Activated T-helper 17 cell treated with anti-CD3 and anti-CD28 coated beads, Interleukin-2, amount 50 U/mL, for 72 hours (primary cell): ENCODE results near the gene NTF4. TPM values are rescaled to one million over a fixed set of nuclear protein-coding genes. Genes with fewer than 3 reads are reported as not detected.
A peak's percentile ranks its signal among the peaks of the same experiment; 100 is the strongest.
"Not testable (repeated sequence)": the region's sequence is repeated elsewhere in the genome, so short reads cannot be mapped to it uniquely, and the experiment has no call there.

Source experiments
- ATAC-seq: fragments of 150-1000 bp; cut with Tn5 transposase; replicated peaks from 2 replicates; pipeline ENCODE4 v1.10.0; 2021; ENCODE audit warnings: mild to moderate bottlenecking, moderate library complexity
- H3K27ac Mint-ChIP-seq: one replicate; pipeline ENCODE4 v1.8.0; 2022; ENCODE audit warnings: mixed read lengths
- H3K27me3 Mint-ChIP-seq: one replicate; pipeline ENCODE4 v1.8.0; 2022; ENCODE audit warnings: mixed read lengths
- H3K36me3 Mint-ChIP-seq: one replicate; pipeline ENCODE4 v1.8.0; 2022; ENCODE audit warnings: low read depth, mild to moderate bottlenecking, mixed read lengths
- H3K4me1 Mint-ChIP-seq: one replicate; pipeline ENCODE4 v1.8.0; 2022; ENCODE audit warnings: mixed read lengths
- H3K4me3 Mint-ChIP-seq: one replicate; pipeline ENCODE4 v1.8.0; 2022; ENCODE audit warnings: mild to moderate bottlenecking, mixed read lengths
- H3K9me3 Mint-ChIP-seq: one replicate; pipeline ENCODE4 v1.8.0; 2022; ENCODE audit warnings: mixed read lengths
- total RNA-seq, 2 donors: library from RNA; stranded (reverse); gene quantifications; one replicate each; pipeline ENCODE4 v1.2.3, GENCODE V29; 2022

The NTF4 gene
- total RNA-seq, 2 donors from 2014 or later, result not detected

- not testable (repeated sequence) for H3K27me3 Mint-ChIP-seq, ATAC-seq, H3K9me3 Mint-ChIP-seq, H3K27ac Mint-ChIP-seq, H3K4me1 Mint-ChIP-seq, H3K36me3 Mint-ChIP-seq, H3K4me3 Mint-ChIP-seq
These were observed 35.9 kb downstream of the NTF4 start for GRCh38 chr19:49028686-49029085.

DNA sequence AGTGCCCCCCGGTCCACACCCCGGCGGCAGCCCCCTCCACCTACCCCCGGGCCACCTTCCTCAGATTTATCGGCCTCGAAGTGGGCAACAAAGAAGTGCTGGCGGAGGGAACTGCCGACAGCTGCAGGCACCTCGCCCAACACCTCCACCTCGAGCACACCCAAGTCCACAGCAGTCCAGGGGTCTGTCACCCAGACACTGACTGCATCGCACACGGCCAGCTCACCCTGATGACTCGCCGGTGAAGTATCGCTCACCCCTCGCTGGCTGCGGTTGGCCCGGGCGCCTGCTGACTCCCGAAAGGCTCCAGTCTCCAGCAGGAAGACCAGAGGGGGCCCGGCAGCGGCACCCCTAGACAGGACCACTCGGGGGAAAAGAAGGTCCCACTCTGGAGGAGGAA, 39.0 kb downstream of the NTF4 start:
- not testable (repeated sequence) for H3K27me3 Mint-ChIP-seq, ATAC-seq, H3K27ac Mint-ChIP-seq, H3K4me3 Mint-ChIP-seq, H3K36me3 Mint-ChIP-seq, H3K4me1 Mint-ChIP-seq, H3K9me3 Mint-ChIP-seq

DNA sequence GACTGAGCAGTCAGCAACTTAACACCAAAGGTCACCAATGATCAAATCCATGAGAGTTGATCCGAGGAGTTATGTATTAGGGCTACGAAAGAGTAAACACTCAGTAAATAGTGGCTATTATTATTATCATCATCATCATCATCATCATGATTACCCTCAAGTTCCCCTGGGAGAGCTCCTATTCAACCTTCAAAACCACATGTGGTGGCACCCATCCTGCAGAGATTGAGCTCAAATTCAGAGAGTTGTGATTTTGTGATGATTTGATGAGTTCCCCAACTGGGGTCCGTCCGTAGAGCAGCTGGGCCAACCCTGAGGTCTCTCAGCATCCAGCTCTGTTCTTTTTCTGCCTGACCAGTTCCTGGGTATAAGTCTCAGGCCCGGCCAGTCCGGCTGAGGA, 39.5 kb downstream of the NTF4 start:
- not testable (repeated sequence) for H3K4me3 Mint-ChIP-seq, H3K4me1 Mint-ChIP-seq, H3K36me3 Mint-ChIP-seq, H3K9me3 Mint-ChIP-seq, ATAC-seq, H3K27me3 Mint-ChIP-seq, H3K27ac Mint-ChIP-seq

DNA sequence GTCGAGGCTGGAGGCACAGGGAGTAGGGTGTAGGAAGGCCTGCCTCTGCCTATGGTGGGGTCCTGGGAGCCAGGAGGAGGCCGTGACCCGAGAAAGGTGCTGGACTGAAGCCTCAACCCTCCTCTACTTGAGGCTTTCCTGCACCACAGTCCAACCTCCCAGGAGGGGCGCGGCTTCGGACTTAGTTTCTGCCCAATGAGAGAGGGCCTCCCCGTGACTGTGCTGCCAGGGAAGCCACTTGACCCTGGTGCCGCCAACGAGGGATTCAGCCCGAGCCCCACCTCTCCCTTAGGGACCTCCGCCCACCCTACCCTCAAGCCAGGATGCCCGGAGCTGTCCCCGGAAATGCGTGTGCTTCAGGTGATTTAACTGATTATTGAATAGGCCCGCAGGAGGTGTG, 40.4 kb downstream of the NTF4 start, which contains the start of gene CGB3:
Gene CGB3 (minus strand): TSS at position 101 of the 400 bp plus-strand sequence. CDS start 362 bp downstream, outside the sequence.
- H3K9me3 Mint-ChIP-seq, H3K27me3 Mint-ChIP-seq, H3K36me3 Mint-ChIP-seq, ATAC-seq, H3K4me3 Mint-ChIP-seq, H3K27ac Mint-ChIP-seq: not testable (repeated sequence)
- peaks cover 11% of the 10 kb centered on the region for H3K4me1 Mint-ChIP-seq

DNA sequence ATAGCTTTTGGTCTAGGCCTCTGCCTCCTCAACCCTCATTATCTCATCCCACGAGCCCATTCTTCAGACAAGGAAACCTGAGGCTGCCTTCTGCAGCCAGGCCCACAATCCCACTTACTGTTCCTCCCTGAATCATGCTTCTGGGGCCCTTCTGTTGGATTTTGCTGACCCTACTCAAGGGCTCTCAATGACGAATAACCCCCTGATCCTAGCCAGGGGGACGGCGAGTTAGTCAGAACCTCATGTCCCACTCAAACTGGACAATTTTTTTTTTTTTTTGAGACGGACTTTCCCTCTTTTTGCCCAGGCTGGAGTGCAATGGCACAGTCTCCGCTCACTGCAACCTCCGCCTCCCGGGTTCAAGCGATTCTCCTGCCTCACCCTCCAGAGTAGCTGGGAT, 42.5 kb downstream of the NTF4 start:
- no peaks in the 10 kb centered on the region for H3K36me3 Mint-ChIP-seq
- no peak overlapping the region for H3K4me3 Mint-ChIP-seq
- no peaks in the 10 kb centered on the region for H3K9me3 Mint-ChIP-seq
- H3K27ac Mint-ChIP-seq, result no peak overlapping the region
- H3K4me1 Mint-ChIP-seq, result peaks cover 15% of the 10 kb centered on the region
- peaks cover 4% of the 10 kb centered on the region for H3K27me3 Mint-ChIP-seq
- no peak for ATAC-seq

GRCh38 chr19:49020931-49021895, 43.4 kb downstream of the NTF4 start:
- peak; percentile 58 for ATAC-seq
- Mint-ChIP-seq H3K36me3 (no peaks in the 10 kb centered on the region), H3K9me3 (no peaks in the 10 kb centered on the region), H3K27me3 (peaks cover 4% of the 10 kb centered on the region), H3K4me3 (peak overlapping the region; percentile 94), H3K27ac (no peak overlapping the region), H3K4me1 (peaks cover 15% of the 10 kb centered on the region)

- no peaks in the 10 kb centered on the region for H3K36me3 Mint-ChIP-seq
- H3K27ac Mint-ChIP-seq, result no peak overlapping the region
- peak overlapping the region; percentile 94 for H3K4me3 Mint-ChIP-seq
These were observed 44.3 kb downstream of the NTF4 start for GRCh38 chr19:49020342-49020741.

DNA sequence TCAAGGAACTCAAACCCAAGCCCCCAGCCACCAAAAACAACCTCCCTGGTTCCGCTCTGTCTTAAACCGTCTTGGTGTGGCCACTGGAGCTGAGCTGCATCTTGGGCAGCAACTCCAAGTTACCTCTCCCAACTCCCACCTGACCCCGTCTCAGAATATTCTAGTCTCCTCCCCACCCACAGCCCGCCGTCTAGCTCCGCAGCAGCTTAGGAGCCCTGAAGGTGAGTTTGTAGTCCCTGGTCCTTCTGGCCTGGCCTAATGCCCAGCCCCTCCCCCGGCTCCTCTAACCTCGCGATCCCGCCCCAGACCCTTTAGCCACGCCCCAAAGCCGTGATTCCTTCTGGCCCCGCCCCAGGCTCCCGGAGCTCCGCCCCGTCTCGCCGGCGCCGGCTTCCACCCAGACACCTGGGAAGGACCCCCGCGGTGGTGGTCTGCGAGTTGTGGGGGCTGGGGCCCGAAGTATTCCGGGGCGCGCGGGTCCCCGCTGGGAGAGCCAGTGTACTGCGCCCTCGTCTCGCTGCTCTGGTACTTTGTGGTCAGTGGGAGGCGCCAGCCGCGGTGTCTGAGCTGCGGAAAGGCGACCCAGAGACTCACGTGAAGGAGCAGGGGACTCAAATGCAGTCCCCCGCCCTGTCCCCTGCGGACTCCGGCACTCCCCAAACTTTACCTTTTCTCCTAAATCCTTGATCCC, 45.2 kb downstream of the NTF4 start:
- Mint-ChIP-seq H3K27ac (peak overlapping the region; percentile 90), H3K4me1 (peaks cover 15% of the 10 kb centered on the region), H3K27me3 (peaks cover 4% of the 10 kb centered on the region), H3K4me3 (peak overlapping the region; percentile 94), H3K36me3 (peaks cover 7% of the 10 kb centered on the region), H3K9me3 (no peaks in the 10 kb centered on the region)
- peak; percentile 63 for ATAC-seq

More at GRCh38 chr19:49020342-49020741, 44.3 kb downstream of the NTF4 start:
- H3K9me3 Mint-ChIP-seq, result no peaks in the 10 kb centered on the region
- H3K4me1 Mint-ChIP-seq, result peaks cover 15% of the 10 kb centered on the region
- H3K27me3 Mint-ChIP-seq, result peaks cover 4% of the 10 kb centered on the region
- no peak for ATAC-seq

DNA sequence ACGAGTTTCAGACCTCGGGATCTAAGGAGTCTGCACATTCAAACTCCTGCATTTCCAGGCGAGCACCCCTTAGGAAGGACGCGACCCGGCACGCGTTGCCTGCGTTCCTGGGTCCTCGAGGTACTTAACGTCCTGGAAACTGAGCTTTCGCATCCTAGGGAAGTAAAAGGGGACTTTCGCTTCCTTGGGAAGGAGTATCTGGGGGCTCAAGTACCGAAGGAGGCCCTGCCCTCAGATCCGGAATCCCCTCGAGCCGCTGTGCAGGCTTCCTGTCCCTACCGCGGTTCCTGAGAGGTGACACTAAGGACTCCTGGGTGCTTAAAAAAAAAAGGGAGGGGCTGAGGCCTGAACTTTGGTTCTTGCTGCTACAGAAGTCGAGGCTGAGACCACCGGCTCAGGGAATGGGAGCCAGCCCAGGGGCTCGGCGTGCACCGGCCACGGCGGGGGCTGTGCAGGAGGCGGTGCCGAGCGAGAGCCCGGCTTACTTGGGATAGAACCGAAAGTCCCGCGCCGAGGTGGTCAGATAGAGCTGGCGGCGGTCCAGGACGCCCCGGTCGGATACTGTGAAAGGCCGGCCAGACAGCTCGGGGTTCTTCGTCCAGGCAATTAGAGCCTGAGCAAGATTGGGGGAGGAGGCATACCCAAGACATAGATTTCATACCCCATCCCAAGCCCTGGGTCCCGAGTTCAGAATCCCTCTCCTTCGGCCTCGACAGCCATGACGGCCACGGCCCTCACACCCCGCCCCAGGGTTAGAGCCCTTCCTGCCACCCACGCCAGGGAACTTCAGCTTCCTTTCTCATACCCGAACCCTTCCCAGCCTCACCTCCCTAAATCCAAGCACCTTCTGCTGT, 46.0 kb downstream of the NTF4 start:
- ATAC-seq, result peak; percentile 11
- H3K36me3 Mint-ChIP-seq, result peaks cover 12% of the 10 kb centered on the region
- H3K9me3 Mint-ChIP-seq, H3K27me3 Mint-ChIP-seq: not testable (repeated sequence)
- peak overlapping the region; percentile 90 for H3K27ac Mint-ChIP-seq
- peak overlapping the region; percentile 94 for H3K4me3 Mint-ChIP-seq
- H3K4me1 Mint-ChIP-seq, result peaks cover 15% of the 10 kb centered on the region

GRCh38 chr19:49017666-49018351, 46.8 kb downstream of the NTF4 start:
- Mint-ChIP-seq H3K4me1 (peaks cover 15% of the 10 kb centered on the region), H3K36me3 (peaks cover 19% of the 10 kb centered on the region), H3K9me3 (no peaks in the 10 kb centered on the region), H3K27me3 (peaks cover 4% of the 10 kb centered on the region), H3K4me3 (peak overlapping the region; percentile 94), H3K27ac (no peak overlapping the region)
- peak; percentile 59 for ATAC-seq

DNA sequence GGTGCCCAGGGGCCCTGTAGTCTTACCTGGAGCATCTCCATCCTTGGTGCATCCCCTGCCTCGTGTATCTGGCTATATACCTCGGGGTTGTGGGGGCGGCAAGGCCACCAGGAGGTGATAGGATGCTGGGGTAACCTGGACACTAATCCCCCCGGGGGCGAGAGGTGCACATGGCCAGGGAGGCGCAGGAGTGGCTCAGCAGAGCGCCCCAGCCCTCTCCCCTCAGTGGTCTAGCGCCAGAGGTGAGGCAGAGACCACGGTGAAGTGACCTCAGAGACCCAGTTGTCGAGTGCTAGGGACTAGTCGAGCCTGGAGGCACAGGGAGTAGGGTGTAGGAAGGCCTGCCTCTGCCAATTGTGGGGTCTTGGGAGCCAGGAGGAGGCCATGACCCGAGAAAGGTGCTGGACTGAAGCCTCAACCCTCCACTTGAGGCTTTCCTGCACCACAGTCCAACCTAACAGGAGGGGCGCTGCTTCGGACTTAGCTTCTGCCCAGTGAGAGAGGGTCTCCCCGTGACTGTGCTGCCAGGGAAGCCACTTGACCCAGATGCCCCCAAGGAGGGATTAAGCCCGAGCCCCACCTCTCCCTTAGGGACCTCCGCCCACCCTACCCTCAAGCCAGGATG, 47.5 kb downstream of the NTF4 start, which contains the start of gene LHB:
Gene LHB (minus strand): TSS at position 51 of the 625 bp plus-strand sequence. CDS start 10 bp downstream, at position 41.
- no peaks in the 10 kb centered on the region for H3K9me3 Mint-ChIP-seq

DNA sequence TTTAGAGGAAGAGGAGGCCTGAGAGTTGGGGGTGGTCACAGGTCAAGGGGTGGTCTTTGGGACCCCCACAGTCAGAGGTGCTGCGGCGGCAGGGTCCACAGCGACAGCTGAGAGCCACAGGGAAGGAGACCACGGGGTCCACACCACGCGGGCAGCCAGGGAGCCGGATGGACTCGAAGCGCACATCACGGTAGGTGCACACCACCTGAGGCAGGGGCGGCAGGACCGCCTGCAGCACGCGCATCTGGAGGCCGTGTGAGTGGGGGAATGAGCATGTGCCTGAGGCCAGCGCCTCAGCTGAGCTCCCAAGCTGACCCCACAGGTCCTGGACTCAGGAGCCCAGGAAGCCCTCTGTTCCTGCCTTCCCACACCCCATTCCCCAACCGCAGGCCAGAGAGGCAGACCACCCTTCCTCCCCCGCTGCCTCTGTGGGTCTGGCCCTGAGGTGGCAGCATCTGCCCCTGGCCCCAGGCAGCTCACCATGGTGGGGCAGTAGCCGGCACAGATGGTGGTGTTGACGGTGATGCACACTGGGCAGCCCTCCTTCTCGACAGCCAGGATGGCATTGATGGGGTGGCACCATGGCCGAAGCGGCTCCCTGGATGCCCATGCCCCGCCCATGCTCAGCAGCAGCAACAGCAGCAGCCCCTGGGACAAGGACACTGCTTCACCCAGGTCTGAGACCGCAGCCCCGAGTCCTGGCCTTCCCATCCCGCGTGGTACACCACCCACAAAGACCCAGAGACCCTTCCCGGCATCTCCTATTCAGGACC, 48.4 kb downstream of the NTF4 start:
- Mint-ChIP-seq H3K36me3 (peaks cover 31% of the 10 kb centered on the region), H3K4me1 (peaks cover 11% of the 10 kb centered on the region), H3K27ac (no peak overlapping the region), H3K27me3 (peaks cover 4% of the 10 kb centered on the region), H3K4me3 (no peak overlapping the region), H3K9me3 (no peaks in the 10 kb centered on the region)
- ATAC-seq, result no peak

More for the DNA sequence above, 47.5 kb downstream of the NTF4 start, which contains the start of gene LHB:
- peak within 1 kb of the TSS; percentile 94 for H3K4me3 Mint-ChIP-seq
- H3K4me1 Mint-ChIP-seq, result peaks cover 15% of the 10 kb centered on the region
- H3K36me3 Mint-ChIP-seq, result peaks cover 26% of the 10 kb centered on the region
- no peak within 1 kb of the TSS for H3K27ac Mint-ChIP-seq
- no peak for ATAC-seq
- peaks cover 4% of the 10 kb centered on the region for H3K27me3 Mint-ChIP-seq

- peaks cover 7% of the 10 kb centered on the region for H3K4me1 Mint-ChIP-seq
- ATAC-seq, result no peak
- H3K27ac Mint-ChIP-seq, result no peak overlapping the region
- peaks cover 4% of the 10 kb centered on the region for H3K27me3 Mint-ChIP-seq
- H3K4me3 Mint-ChIP-seq, result no peak overlapping the region
- peaks cover 45% of the 10 kb centered on the region for H3K36me3 Mint-ChIP-seq
- H3K9me3 Mint-ChIP-seq, result no peaks in the 10 kb centered on the region
These were observed 49.8 kb downstream of the NTF4 start for GRCh38 chr19:49014870-49015255.
